ENCODE data around the gene GBF1. TPM values are rescaled to one million over a fixed set of nuclear protein-coding genes. Genes with fewer than 3 reads are reported as not detected.

The GBF1 gene
- total and polyA plus RNA-seq, 10 of the 15 experiments (the other 5 are each of a cell fraction or from before 2014, with no cell fraction given) = 0.82 to 42.0 (median 21.8) TPM

DNA sequence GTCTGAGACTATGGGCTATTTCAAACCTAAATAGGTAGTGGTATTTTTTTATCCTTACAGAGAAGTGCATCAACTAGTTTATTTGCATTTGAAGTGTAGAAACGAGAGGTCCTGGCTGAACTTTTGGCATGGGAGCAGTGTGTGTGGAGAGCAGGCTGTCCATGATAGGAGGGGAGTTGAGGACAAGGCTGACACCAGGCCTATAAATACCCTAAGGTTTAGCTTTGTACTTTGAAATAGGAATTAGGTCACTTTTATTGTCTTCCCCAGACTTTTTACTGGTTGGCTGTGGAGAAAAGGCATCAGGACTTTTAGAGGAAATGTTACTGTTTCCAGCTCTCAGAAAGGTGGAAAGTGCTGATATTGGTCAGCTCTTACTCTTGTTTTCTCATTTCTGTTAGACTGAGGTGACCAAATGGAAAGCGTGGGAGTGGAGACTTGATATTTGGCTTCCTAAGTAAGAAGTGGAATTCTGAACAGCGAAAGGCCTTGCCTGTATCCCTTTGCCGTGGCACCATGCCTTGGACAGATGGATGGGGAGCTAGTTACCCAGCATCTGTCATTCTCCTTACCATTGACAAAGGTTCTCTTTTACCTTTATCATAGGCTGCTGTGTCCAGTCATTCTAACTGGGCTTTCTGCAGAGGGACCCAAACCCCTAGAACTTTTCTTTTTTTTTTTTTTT is 46.0 kb downstream of the GBF1 start:
- DNase-seq (ENCODE audit: low read depth, low spot score) (no peak), ATAC-seq (no peak), FAIRE-seq (no peak)
- no TSS peak for BruUV-seq (replicated peaks)
- ChIA-PET RAD21 (ENCODE audit: unreplicated experiment) (interaction anchor here (0.6 kb wide), 1 partner anchor 36 kb away, joined by 3 read pairs; no protein-coding TSS in a partner anchor), SMC1A (ENCODE audit: uncharacterized antibody, unreplicated experiment) (interaction anchor here (0.9 to 1.5 kb wide), 3 partner anchors 11 to 45 kb away, joined by 3 to 4 read pairs (median 3); no protein-coding TSS in a partner anchor), CTCF (interaction anchor here (1.3 to 1.6 kb wide), 4 partner anchors 59 to 122 kb away, joined by 3 to 14 read pairs (median 4); no protein-coding TSS in a partner anchor), POLR2A (interaction anchor here (0.6 to 1.3 kb wide), 5 partner anchors 12 to 520 kb away, joined by 3 to 5 read pairs (median 4); no protein-coding TSS in a partner anchor)
- no peak overlapping the region for H2AFZ ChIP-seq (ENCODE audit: control insufficient read depth, low read depth, low read length)
- in situ Hi-C loops (cut with MboI) (no loop called here), intact Hi-C loops (cut with micrococcal nuclease; ENCODE audit: unreplicated experiment) (no loop called here)
- no peaks in the 10 kb centered on the region for H3K27me3 ChIP-seq (replicated peaks in 1 of 2; ENCODE audit: control insufficient read depth in 2 of 2, insufficient read depth in 2 of 2, low read length in 1 of 2)
- peaks cover 10% of the 10 kb centered on the region for H3K79me2 ChIP-seq (ENCODE audit: control insufficient read depth, insufficient read depth, low read length)
- 72% methylated on average over 4 of the region's 4 CpGs for WGBS (ENCODE audit: insufficient coverage, insufficient replicate concordance, low lambda C conversion rate, missing lambda C conversion rate)
- no peaks in the 10 kb centered on the region; a peak in 1 of 4 replicates for H3K36me3 ChIP-seq (ENCODE audit: control insufficient read depth in 2 of 2, insufficient read depth in 2 of 2, low read length in 1 of 2)
- no peaks in the 10 kb centered on the region for H4K20me1 ChIP-seq (ENCODE audit: control insufficient read depth, insufficient read depth)
- TF ChIP-seq SREBF1 (IDR thresholded peaks at IDR 0.05; ENCODE audit: low read length) (no peak), CEBPB (IDR thresholded peaks at IDR 0.05; ENCODE audit: borderline replicate concordance in 1 of 2, low read depth in 2 of 2, low read length in 2 of 2) (no peak), TCF12 (IDR thresholded peaks at IDR 0.05; ENCODE audit: low read depth, low read length) (no peak), SREBF2 (IDR thresholded peaks at IDR 0.05; ENCODE audit: low read length) (no peak), NRF1 (conservative IDR thresholded peaks at IDR 0.05; ENCODE audit: low read depth, low read length) (no peak), POLR2AphosphoS5 (IDR thresholded peaks at IDR 0.05; ENCODE audit: low read length) (no peak)
- TF ChIP-seq, protein P1, sequence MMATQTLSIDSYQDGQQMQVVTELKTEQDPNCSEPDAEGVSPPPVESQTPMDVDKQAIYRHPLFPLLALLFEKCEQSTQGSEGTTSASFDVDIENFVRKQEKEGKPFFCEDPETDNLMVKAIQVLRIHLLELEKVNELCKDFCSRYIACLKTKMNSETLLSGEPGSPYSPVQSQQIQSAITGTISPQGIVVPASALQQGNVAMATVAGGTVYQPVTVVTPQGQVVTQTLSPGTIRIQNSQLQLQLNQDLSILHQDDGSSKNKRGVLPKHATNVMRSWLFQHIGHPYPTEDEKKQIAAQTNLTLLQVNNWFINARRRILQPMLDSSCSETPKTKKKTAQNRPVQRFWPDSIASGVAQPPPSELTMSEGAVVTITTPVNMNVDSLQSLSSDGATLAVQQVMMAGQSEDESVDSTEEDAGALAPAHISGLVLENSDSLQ (IDR thresholded peaks at IDR 0.05) = no peak
- TF ChIP-seq, protein P2, sequence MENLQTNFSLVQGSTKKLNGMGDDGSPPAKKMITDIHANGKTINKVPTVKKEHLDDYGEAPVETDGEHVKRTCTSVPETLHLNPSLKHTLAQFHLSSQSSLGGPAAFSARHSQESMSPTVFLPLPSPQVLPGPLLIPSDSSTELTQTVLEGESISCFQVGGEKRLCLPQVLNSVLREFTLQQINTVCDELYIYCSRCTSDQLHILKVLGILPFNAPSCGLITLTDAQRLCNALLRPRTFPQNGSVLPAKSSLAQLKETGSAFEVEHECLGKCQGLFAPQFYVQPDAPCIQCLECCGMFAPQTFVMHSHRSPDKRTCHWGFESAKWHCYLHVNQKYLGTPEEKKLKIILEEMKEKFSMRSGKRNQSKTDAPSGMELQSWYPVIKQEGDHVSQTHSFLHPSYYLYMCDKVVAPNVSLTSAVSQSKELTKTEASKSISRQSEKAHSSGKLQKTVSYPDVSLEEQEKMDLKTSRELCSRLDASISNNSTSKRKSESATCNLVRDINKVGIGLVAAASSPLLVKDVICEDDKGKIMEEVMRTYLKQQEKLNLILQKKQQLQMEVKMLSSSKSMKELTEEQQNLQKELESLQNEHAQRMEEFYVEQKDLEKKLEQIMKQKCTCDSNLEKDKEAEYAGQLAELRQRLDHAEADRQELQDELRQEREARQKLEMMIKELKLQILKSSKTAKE (IDR thresholded peaks at IDR 0.05; ENCODE audit: low read depth, poor library complexity, severe bottlenecking) = no peak
- TF ChIP-seq, protein P3, sequence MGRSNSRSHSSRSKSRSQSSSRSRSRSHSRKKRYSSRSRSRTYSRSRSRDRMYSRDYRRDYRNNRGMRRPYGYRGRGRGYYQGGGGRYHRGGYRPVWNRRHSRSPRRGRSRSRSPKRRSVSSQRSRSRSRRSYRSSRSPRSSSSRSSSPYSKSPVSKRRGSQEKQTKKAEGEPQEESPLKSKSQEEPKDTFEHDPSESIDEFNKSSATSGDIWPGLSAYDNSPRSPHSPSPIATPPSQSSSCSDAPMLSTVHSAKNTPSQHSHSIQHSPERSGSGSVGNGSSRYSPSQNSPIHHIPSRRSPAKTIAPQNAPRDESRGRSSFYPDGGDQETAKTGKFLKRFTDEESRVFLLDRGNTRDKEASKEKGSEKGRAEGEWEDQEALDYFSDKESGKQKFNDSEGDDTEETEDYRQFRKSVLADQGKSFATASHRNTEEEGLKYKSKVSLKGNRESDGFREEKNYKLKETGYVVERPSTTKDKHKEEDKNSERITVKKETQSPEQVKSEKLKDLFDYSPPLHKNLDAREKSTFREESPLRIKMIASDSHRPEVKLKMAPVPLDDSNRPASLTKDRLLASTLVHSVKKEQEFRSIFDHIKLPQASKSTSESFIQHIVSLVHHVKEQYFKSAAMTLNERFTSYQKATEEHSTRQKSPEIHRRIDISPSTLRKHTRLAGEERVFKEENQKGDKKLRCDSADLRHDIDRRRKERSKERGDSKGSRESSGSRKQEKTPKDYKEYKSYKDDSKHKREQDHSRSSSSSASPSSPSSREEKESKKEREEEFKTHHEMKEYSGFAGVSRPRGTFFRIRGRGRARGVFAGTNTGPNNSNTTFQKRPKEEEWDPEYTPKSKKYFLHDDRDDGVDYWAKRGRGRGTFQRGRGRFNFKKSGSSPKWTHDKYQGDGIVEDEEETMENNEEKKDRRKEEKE (IDR thresholded peaks at IDR 0.05) = no peak
- no peak overlapping the region for H3K4me2 ChIP-seq (ENCODE audit: control insufficient read depth, insufficient read depth)
- H3K27ac ChIP-seq (ENCODE audit: control insufficient read depth, insufficient read depth) = no peak overlapping the region
- no peak overlapping the region for H3K9ac ChIP-seq (ENCODE audit: control insufficient read depth, insufficient read depth, low read length)
- H3K9me3 ChIP-seq (replicated peaks; ENCODE audit: control insufficient read depth, insufficient read depth, low read length) = no peaks in the 10 kb centered on the region
- no peak overlapping the region for H3K4me3 ChIP-seq
- H3K4me1 ChIP-seq (ENCODE audit: control insufficient read depth, insufficient read depth, low read length) = no peaks in the 10 kb centered on the region

Data from GM12878 (cell line).